Gastroesophageal sphincter (tissue), 4 donors: ENCODE data around the gene NEK6. TPM values are rescaled to one million over a fixed set of nuclear protein-coding genes. Genes with fewer than 3 reads are reported as not detected.
A peak's percentile ranks its signal among the peaks of the same experiment; 100 is the strongest.

Source experiments
- ATAC-seq: fragments of 150-250 bp; one replicate; pipeline ENCODE4 v1.9.1; 2016; ENCODE audit warnings: mild to moderate bottlenecking, moderate library complexity
- H3K27ac ChIP-seq, 4 donors: fragments of 200-600 bp; sonication (generic) in 3 of 4; 1 replicate in 3 of 4; 2 replicates in 1 of 4; pipeline ENCODE4 v1.5.1; 2016 to 2019
- H3K27me3 ChIP-seq: fragments of 200-600 bp; sonication (generic); one replicate; pipeline ENCODE4 v1.5.1; 2019
- H3K36me3 ChIP-seq, 2 donors: fragments of 200-600 bp; sonication (generic); one replicate each; pipeline ENCODE4 v1.5.1; 2019; ENCODE audit warnings: control low read depth in 1 of 2
- H3K4me1 ChIP-seq, 3 donors: fragments of 200-600 bp; sonication (generic); 1 replicate in 2 of 3; 2 replicates in 1 of 3; pipeline ENCODE4 v1.5.1; 2016 to 2019; ENCODE audit warnings: control low read depth in 2 of 3
- H3K4me3 ChIP-seq, 2 donors: fragments of 200-600 bp; sonication (generic); one replicate each; pipeline ENCODE4 v1.5.1; 2019; ENCODE audit warnings: mild to moderate bottlenecking in 1 of 2, moderate library complexity in 1 of 2
- H3K9me3 ChIP-seq, 3 donors: fragments of 200-600 bp; sonication (generic); one replicate each; pipeline ENCODE4 v1.5.1; 2017 to 2019; ENCODE audit warnings: control low read depth in 2 of 3
- EP300 ChIP-seq: sonication (generic); formaldehyde crosslinking; IDR thresholded peaks from one replicate; pipeline ENCODE4 v1.6.1; 2017; ENCODE audit warnings: antibody characterized with exemption, mild to moderate bottlenecking
- POLR2A ChIP-seq, 2 donors: fragments of 450-650 bp; IDR thresholded peaks; one replicate each; pipeline ENCODE4 v1.6.1; 2017; ENCODE audit warnings: antibody characterized with exemption in 2 of 2, mild to moderate bottlenecking in 2 of 2, moderate library complexity in 1 of 2
- POLR2AphosphoS5 ChIP-seq: sonication (generic); formaldehyde crosslinking; IDR thresholded peaks from one replicate; pipeline ENCODE4 v1.6.1; 2017; ENCODE audit warnings: antibody characterized with exemption
- WGBS, 2 donors: methylation state at CpG; one replicate each; pipeline ENCODE4 v1.1.5; 2018; ENCODE audit warnings: low coverage in 1 of 2; 5-methylcytosine and 5-hydroxymethylcytosine counted together
- total RNA-seq, 4 donors: library from RNA; depleted of rRNA; stranded (reverse); fragments of >200 nt; gene quantifications; one replicate each; pipeline ENCODE4 v1.1.0, GENCODE V29; 2016
- TF ChIP-seq, protein P1 (sequence below), 4 experiments: fragments of 200-600 bp in 2 of 4; fragments of 450-650 bp in 2 of 4; sonication (generic) in 1 of 4; IDR thresholded peaks; one replicate each; pipeline ENCODE4 v1.5.1; 2017 to 2019; ENCODE audit warnings: antibody characterized with exemption in 4 of 4, mild to moderate bottlenecking in 2 of 4, moderate library complexity in 2 of 4

NEK6 gene
- total RNA-seq, 4 donors from 2014 or later: 13.2 to 31.7 (median 19.3) TPM

DNA sequence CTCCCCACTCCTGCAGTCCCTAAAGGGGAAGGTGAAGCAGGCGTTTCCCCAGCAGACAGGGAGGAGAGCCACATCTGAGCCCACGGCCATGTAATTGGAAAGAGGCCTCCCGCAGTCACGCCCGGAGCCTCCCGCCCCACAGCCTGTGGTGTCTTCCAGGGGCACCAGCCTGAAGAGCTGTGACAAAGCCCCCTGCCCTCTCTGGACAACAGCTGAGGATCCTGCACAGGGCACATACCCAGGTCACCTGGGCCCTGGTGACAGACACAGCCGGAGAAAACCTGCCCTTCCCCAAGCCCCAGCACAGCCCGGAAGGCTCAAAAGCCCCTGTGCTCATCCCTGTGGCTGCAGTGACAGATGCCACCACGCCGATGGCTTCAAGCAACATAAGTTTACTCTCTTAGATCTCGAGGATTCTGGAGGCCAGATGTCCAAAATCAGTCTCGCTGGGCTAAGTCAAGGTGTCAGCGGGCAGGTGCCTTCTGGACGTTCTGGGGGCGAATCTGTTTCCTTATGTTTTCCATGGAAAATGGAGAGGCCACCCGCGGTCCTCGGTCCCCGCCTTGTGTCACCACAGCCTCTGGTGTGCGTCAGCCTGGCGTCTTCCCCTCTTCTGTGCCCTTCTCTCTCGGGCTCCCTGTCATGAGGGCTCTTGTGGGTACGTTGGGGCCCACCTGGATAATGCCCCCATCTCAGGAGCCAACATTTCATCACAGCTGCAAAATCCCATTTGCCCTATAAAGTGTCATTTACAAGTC lies 86.0 kb downstream of the NEK6 start:
- H3K9me3 ChIP-seq: no peaks in the 10 kb centered on the region
- peak overlapping the region in 3 of 4 donors; percentile 69 to 73 (median 72) for H3K27ac ChIP-seq
- H3K4me1 ChIP-seq: peaks cover 0 to 23% (median 11%) of the 10 kb centered on the region in 3 donors
- H3K27me3 ChIP-seq: no peaks in the 10 kb centered on the region
- ATAC-seq: no peak
- TF ChIP-seq POLR2A (IDR thresholded peaks at IDR 0.05) (no peak), EP300 (no peak), POLR2AphosphoS5 (no peak)
- TF ChIP-seq, protein P1, sequence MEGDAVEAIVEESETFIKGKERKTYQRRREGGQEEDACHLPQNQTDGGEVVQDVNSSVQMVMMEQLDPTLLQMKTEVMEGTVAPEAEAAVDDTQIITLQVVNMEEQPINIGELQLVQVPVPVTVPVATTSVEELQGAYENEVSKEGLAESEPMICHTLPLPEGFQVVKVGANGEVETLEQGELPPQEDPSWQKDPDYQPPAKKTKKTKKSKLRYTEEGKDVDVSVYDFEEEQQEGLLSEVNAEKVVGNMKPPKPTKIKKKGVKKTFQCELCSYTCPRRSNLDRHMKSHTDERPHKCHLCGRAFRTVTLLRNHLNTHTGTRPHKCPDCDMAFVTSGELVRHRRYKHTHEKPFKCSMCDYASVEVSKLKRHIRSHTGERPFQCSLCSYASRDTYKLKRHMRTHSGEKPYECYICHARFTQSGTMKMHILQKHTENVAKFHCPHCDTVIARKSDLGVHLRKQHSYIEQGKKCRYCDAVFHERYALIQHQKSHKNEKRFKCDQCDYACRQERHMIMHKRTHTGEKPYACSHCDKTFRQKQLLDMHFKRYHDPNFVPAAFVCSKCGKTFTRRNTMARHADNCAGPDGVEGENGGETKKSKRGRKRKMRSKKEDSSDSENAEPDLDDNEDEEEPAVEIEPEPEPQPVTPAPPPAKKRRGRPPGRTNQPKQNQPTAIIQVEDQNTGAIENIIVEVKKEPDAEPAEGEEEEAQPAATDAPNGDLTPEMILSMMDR (IDR thresholded peaks at IDR 0.05): no peak
- H3K36me3 ChIP-seq: peaks cover 0 to 81% of the 10 kb centered on the region in 2 donors
- H3K4me3 ChIP-seq: peak overlapping the region in 1 of 2 donors; percentile 28
- no CpG with 5 or more reads among the region's 23 CpGs for WGBS, 2 donors

DNA sequence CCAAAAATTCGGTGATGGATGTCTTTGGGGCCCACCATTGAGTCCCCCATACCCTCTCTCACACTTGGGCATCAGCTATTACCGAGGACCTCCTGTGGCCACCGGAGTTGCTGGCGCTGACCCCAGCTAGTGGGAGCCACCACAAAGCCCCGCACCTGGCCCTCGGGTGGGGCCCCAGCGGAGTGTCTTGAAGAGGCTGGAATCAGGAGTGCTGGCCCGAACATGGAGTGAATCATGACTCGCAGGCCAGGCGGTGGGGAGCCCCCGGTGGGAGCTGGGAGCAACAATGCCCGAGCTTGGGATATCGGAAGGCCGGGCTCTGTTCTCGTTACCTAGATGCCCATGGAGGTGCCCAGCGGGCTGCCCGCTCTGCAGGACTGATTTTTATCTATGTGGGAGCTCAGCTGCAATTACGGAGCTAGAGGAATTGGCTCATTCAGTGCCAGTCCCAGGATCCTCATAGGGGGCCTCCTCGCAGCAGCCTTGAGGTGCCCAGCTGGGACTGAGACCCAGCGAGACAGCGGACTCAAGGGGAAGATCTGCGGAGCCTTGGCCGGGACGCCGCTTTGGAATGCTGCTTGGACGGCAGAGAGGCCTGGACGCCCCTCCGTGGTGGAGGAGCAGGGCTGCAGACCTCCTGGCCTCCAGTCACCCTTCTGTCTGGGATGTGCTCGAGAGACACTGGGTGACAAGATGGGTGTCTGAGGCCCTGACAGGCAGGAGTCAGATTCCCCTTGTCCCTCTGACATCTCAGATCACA lies 86.7 kb downstream of the NEK6 start:
- peaks cover 0 to 23% (median 11%) of the 10 kb centered on the region in 3 donors for H3K4me1 ChIP-seq
- H3K4me3 ChIP-seq: no peak overlapping the region
- H3K27ac ChIP-seq: no peak overlapping the region
- H3K27me3 ChIP-seq: no peaks in the 10 kb centered on the region
- no peak for ATAC-seq
- 100% methylated on average over 1 of the region's 29 CpGs for WGBS, 2 donors
- H3K36me3 ChIP-seq: peaks cover 0 to 84% of the 10 kb centered on the region in 2 donors
- no peaks in the 10 kb centered on the region for H3K9me3 ChIP-seq
- TF ChIP-seq, protein P1 (IDR thresholded peaks at IDR 0.05): no peak
- no peak for TF ChIP-seq POLR2A (IDR thresholded peaks at IDR 0.05)
- no peak for TF ChIP-seq EP300
- no peak for TF ChIP-seq POLR2AphosphoS5

DNA sequence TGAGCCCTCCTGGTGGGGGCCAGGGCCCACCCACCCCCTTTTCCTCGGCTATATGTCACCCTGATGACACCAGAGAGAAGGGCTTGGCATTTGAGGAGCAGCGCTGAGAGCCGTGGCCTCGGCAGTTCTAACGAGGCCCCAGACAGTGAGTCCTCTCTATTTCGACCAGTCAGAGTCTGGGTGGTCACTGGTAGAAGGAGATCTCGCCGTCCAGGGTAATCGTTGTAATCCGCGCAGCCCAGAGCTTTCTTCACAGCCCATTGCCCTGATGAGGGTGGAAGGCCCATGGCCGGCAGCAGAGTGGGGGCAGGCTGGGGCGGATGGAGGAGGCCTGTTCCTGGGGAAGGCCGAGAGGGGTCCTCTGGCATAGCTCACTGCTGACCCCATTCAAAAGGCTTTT lies 87.3 kb downstream of the NEK6 start:
- no peaks in the 10 kb centered on the region for H3K9me3 ChIP-seq
- no peak for TF ChIP-seq POLR2A (IDR thresholded peaks at IDR 0.05)
- no peak for TF ChIP-seq EP300
- TF ChIP-seq, protein P1 (IDR thresholded peaks at IDR 0.05): no peak
- no peak for TF ChIP-seq POLR2AphosphoS5
- ATAC-seq: no peak
- H3K36me3 ChIP-seq: peaks cover 0 to 84% of the 10 kb centered on the region in 2 donors
- 100% methylated on average over 2 of the region's 14 CpGs for WGBS, 2 donors
- H3K27me3 ChIP-seq: no peaks in the 10 kb centered on the region
- no peak overlapping the region for H3K4me3 ChIP-seq
- peaks cover 0 to 23% (median 11%) of the 10 kb centered on the region in 3 donors for H3K4me1 ChIP-seq
- H3K27ac ChIP-seq: no peak overlapping the region

DNA sequence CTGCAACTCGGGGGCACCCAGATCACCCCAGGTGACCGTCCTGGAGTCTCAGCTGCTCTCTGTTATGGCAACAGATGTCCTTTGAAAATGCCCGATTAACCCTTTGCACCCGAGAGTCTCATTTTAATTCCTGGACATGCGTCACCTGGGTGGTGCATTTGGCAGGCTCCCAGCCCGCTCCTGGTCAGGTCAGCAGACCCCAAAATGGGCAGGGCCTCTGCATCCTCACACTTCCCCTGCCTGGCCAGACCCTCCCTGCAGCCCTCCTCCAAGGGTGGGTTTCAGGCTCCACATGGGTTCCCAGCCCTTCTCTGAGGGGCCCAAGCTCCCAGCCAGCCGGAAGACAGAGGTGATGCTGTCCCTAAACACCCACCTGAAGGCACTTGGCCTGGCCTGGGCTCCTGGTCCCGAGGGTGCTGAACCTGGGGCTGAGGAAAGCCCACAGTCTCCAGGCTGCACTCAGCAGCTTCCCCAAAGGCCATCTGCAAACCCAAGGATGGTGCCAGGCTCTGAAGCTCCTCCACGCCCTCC lies 88.1 kb downstream of the NEK6 start:
- no peak for ATAC-seq
- Histone ChIP-seq H3K27me3 (no peaks in the 10 kb centered on the region), H3K36me3 (peaks cover 0 to 84% of the 10 kb centered on the region in 2 donors), H3K4me1 (peaks cover 0 to 23% (median 11%) of the 10 kb centered on the region in 3 donors), H3K9me3 (no peaks in the 10 kb centered on the region), H3K27ac (no peak overlapping the region), H3K4me3 (no peak overlapping the region)
- TF ChIP-seq POLR2AphosphoS5 (no peak), EP300 (no peak), POLR2A (IDR thresholded peaks at IDR 0.05) (no peak)
- TF ChIP-seq, protein P1 (IDR thresholded peaks at IDR 0.05): no peak
- WGBS, 2 donors: 60 to 100% methylated on average over 1 to 2 of the region's 9 CpGs
